Fibroblast of villous mesenchyme (primary cell): Measurements from ENCODE around the gene CHRNB1. TPM values are rescaled to one million over a fixed set of nuclear protein-coding genes. Genes with fewer than 3 reads are reported as not detected.
A peak's percentile ranks its signal among the peaks of the same experiment; 100 is the strongest.

Experiments used
- DNase-seq: peaks from one replicate; pipeline ENCODE4 v3.0.0-alpha.2; 2010; ENCODE audit warnings: low read depth
- H3K4me3 ChIP-seq: 2 replicates; pipeline ENCODE4 v1.5.1; 2011; ENCODE audit warnings: low read depth, mild to moderate bottlenecking, low read length
- CTCF ChIP-seq: IDR thresholded peaks from 2 replicates; pipeline ENCODE4 v1.5.1; 2012; ENCODE audit warnings: low read depth, mild to moderate bottlenecking, low read length; ENCODE audit not compliant: insufficient read depth
- total RNA-seq: library from RNA; depleted of rRNA; stranded (reverse); fragments of >200 nt; gene quantifications from 2 replicates; pipeline ENCODE4 v1.2.3, GENCODE V29; 2012

The CHRNB1 gene, protein sequence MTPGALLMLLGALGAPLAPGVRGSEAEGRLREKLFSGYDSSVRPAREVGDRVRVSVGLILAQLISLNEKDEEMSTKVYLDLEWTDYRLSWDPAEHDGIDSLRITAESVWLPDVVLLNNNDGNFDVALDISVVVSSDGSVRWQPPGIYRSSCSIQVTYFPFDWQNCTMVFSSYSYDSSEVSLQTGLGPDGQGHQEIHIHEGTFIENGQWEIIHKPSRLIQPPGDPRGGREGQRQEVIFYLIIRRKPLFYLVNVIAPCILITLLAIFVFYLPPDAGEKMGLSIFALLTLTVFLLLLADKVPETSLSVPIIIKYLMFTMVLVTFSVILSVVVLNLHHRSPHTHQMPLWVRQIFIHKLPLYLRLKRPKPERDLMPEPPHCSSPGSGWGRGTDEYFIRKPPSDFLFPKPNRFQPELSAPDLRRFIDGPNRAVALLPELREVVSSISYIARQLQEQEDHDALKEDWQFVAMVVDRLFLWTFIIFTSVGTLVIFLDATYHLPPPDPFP
- total RNA-seq = 6.1 and 6.9 TPM in 2 replicates

DNA sequence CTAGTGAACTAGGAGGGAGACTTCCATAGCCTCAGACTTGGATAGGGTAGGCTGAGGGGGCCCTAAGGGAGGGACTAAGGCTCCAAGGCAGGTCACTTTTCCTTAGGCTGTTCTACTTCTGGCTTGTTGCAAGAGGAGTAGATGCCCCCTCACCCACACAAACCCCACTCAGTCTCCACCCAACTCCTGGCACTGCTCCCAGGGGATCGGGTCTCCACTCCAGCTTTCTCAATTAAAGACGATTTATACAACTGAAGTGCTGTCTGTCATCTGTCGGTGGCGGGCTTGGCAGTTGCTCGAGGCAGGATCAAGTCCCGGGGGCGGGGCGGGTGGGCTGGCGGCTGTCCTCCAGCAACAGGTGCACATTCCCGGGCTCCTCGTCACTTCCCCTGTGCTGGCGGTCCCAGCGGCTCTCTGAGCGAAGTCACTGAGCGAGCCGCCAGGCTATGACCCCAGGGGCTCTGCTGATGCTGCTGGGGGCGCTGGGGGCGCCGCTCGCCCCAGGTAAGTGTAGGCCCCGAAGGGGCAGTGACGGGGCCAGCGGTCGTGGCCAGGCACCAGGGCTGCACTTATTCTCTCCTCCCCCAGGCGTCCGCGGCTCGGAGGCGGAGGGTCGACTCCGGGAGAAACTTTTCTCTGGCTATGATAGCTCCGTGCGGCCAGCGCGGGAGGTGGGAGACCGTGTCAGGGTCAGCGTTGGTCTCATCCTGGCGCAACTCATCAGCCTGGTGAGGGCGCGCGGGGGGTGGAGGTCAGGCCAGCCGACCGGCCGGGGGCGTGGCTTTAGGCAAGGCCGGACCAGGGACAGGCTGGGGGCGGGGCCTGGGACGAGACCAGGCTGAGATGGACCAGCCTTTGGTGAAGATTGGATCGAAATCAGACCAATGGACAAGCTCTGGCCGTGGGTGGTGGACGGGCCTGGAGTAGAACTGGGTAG, at the start of gene CHRNB1:
Gene CHRNB1 (plus strand): TSS at position 380 of the 937 bp plus-strand sequence. CDS start 67 bp downstream, at position 447.
- no peak for TF ChIP-seq CTCF
- H3K4me3 ChIP-seq = peak within 1 kb of the TSS; percentile 52
- DNase-seq = peak; percentile 42

- DNase-seq = no peak
- no peak for TF ChIP-seq CTCF
- H3K4me3 ChIP-seq = no peak overlapping the region
These were observed 48.7 kb upstream of the CHRNB1 start for GRCh38 chr17:7396147-7396546.

- no peak for DNase-seq
- TF ChIP-seq CTCF = no peak
- no peak overlapping the region for H3K4me3 ChIP-seq
These were observed 46.2 kb upstream of the CHRNB1 start for GRCh38 chr17:7398612-7399011.

DNA sequence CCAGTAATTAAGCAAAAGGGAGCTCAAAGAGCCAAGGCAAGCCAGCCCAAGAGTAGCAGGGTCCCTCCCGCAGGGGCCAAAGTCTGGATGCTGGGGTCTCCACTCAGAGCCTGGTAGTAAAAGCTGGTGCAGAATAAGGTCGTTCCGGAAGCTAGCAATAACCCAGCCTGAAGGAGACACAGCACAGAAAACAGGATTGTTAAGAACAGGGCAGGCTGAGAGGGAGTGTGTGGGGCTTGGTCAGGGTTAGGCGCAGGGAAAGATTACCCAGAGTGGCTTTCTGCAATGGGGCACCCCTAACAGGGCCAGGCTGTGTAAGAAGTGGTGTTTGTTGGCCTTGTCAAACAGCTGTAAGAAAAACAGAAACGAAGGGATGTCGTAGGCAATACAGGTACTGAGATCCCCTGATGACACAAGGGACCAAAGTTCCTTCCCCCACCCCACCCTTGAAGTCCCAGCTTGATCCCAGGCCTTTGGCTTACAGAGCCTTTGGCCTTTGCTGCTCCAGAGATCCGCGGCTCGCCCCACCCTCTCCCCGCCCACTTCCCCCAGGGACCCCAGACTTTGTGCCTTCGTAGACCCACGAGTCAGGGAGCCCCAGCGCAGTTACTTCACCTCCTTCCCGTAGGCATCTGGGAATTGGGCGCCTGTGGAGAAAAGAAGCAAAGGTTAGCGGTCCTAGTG, 41.7 kb upstream of the CHRNB1 start:
- TF ChIP-seq CTCF = no peak
- no peak for DNase-seq
- H3K4me3 ChIP-seq = peak overlapping the region; percentile 75

GRCh38 chr17:7403727-7403976, 41.2 kb upstream of the CHRNB1 start:
- no peak for DNase-seq
- no peak for TF ChIP-seq CTCF

GRCh38 chr17:7403977-7404736, 40.7 kb upstream of the CHRNB1 start, which contains the start of gene TMEM256:
Gene TMEM256 (minus strand): TSS chr17:7404097. CDS start chr17:7404084, 13 bp downstream.
- H3K4me3 ChIP-seq = peak within 1 kb of the TSS; percentile 83
- TF ChIP-seq CTCF = no peak
- DNase-seq = peak; percentile 100

More at GRCh38 chr17:7403727-7403976, 41.2 kb upstream of the CHRNB1 start:
- H3K4me3 ChIP-seq = peak overlapping the region; percentile 75
